HG02763 (cell line): ENCODE data around the gene ANKRD22.
"Not testable (repeated sequence)": the region's sequence is repeated elsewhere in the genome, so short reads cannot be mapped to it uniquely, and the experiment has no call there.

Source experiments
- ATAC-seq: cut with Tn5 transposase; IDR thresholded peaks from one replicate; pipeline ENCODE4 v1.9.1; 2021; ENCODE audit warnings: mild to moderate bottlenecking, moderate library complexity; ENCODE audit not compliant: unreplicated experiment

The ANKRD22 gene

DNA sequence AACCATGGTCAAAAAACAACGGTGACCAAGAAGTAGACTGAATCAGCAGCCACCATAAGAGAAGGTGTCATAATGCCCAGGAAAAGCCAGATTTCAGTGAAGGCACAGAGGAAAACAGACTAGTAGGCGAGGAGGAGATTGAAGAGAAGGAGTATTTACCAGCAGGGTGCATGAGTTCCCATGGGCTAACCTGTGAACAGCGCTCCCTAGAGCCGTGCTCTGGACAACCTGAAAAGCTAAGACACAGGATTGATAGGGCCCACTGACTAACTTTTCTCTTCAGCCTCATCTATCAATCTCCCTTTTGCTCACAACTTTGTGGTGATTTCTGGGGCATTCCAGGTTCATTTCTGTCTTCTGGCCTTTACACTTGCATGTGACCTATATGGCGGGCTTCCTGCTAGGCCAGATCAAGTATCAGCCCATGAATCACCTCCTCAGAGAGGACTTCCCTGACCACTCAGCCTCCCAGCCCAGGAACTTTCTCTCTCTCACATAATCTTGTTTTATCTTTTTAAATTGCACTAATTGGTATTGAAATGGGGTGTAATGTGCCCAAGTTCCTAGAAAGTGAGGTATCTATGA is 12.8 kb downstream of the ANKRD22 start:
- ATAC-seq = no peak

DNA sequence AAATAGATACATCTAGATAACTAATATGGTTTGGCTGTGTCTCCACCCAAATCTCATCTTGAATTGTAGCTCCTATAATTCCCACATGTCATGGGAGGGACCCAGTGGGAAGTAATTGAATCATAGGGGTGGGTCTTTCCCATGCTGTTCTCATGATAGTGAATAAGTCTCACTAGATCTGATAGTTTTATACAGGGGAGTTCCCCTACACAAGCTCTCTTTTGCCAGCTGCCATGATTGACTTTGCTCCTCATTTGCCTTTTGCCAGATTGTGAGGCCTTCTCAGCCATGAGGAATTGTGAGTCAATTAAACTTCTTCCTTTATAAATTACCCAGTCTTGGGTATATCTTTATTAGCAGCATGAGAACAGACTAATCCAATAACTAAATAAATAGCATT is 14.0 kb downstream of the ANKRD22 start:
- not testable (repeated sequence) for ATAC-seq

DNA sequence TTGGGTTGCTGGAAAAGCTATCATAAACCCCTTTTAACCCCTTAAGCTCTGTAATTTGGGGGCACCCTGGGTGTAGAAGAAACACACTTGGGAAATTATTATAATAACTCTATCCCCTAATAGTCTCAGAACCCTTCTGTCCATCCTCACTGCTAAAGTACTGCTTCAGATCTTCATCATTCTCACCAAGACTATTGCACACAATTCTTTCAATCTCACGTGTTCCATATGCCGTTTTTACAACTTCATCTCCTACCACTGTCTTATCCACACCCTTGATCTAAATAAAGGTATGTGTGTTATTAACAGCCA is 15.8 kb downstream of the ANKRD22 start:
- ATAC-seq = no peak

GRCh38 chr10:88835096-88835909 is 16.3 kb downstream of the ANKRD22 start:
- ATAC-seq = peak; percentile 70

DNA sequence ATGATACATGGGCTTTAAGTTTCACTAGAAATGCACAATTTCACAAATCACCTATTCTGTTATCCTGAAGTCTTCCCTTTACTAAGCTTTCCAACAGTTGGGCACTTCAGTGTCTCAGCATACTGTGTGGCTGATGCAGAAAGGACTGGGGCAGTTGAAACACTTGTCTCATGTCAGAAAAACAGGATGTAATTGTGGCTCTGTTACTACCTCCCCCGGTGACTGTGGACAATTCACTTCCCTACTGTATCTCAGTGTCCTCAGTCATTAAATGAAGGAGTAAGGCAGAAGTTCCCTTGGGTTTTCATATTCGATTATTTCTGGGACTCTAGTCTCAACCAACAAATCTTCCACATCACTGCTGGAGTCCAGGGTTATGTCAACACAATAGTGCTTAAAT is 17.9 kb downstream of the ANKRD22 start:
- no peak for ATAC-seq

GRCh38 chr10:88833156-88833555 is 18.5 kb downstream of the ANKRD22 start:
- ATAC-seq = no peak

DNA sequence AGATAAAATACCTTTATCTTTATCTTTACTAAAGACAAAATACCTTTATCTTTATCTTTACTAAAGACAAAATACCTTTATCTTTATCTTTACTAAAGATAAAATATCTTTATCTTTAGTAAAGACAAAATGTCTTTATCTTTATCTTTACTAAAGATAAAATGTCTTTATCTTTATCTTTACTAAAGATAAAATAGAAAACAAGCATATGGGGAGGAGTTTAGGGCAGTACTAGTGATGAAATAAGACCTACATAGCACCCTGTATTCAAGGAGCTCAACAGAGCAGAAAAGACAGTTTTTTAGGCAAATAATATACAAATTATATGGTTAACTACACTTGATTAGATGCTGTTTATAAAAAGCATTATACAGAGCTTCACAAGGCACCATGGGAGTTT is 19.3 kb downstream of the ANKRD22 start:
- ATAC-seq = no peak

DNA sequence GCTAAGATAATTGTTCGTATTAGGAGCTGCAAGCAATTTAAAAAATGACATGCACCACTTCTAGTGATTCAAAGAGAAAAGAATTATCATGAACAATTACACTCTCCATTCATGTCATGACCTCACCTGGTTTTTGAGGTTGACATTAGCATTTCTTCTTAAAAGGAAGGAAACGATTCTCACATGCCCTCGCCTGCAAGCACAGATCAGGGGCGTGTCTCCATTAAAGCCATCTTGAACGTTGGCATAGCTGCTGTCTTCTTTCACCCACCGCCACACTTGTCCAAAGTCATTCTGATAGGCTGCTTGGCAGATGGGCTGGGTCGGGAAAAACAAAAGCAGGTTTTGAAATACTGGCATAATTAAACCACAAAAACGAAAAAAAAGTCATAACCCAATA is 19.9 kb downstream of the ANKRD22 start:
- ATAC-seq = no peak

DNA sequence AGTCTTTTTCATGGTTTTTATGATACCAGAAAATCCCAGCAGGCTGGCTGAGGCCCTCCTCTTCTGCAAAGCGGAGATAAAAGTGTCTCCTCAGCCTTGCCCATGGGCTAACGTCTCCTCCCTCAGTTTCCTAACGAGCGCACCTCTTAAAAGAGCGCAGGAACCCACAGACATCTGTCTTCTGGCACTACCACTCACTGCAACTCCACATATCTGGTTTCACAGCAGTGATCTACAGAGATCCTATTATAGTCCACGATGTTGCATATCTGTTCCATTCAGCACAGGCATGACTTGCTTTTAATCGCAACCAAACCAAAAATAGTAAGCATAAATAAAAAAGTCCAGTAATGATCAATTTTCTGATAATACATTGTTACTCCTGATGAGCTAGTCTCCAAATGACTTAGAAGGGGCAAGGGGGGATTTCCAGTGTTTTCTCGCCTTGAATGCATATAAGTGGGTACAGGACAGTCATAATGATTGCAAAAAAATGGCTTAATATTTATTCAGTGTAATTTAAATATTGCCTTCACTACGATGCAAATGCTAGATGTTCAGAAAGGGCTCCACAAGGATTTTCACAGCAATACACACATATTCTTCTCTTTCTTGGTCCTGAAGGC is 20.9 kb downstream of the ANKRD22 start:
- ATAC-seq = no peak

- ATAC-seq = no peak
Observed at GRCh38 chr10:88828310-88828709, 23.3 kb downstream of the ANKRD22 start.

DNA sequence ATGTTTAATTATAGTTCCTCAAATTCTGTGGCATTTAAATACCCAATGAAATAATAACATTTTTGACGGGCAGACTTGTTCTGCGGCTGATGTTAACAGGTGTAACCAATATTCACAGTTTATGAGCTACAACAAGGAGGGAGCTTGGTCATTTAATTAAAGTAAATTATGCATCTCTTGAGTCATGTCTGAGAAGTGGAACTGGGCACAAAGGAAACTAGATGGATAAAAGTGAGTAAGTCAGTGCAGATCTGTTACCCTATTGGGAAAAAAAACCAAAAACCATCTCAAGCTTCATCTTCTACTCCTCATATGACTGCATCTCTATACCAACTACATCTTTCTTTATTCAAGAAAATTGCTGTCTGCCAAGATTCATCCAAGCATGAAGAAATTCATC is 24.0 kb downstream of the ANKRD22 start:
- no peak for ATAC-seq

DNA sequence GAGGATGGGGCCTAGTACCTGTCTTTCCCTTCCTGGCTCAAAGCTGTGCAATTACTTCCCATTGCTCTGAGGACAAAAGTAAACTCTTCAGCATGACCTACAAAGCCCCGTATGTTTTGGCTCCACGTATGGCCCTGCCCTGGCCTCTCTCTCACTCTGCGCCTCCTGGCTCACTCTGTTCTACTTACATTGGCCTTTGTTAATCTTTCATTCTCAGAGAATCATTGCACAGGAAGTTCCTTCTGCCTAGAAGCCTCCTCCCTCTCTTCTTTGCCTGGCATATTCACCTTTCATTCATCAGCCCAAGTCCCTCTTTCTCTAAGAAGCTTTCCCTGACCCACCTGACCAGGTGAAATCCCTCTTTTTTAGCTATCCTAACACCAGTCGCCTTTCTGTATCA is 25.3 kb downstream of the ANKRD22 start:
- no peak for ATAC-seq

- ATAC-seq = no peak
Observed at GRCh38 chr10:88820748-88821401, 30.8 kb downstream of the ANKRD22 start.

DNA sequence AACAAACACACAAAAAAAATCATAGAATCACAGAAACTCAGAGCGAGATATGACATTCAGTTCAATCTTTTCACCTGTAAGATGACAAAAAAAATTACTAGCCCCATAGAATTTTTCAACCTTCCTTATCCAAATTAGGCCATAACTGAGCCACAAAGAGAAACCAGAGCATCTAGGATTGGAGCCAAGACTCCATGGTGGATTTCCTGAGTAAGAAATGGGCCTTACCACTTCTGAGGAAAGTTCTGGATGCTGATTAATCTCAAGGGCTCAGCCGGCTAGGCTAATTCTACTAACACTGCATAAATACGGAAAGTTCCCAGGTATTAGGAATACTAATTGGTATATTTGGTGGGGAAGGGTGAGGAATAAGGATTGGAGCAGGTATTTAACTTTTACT is 32.4 kb downstream of the ANKRD22 start:
- no peak for ATAC-seq

DNA sequence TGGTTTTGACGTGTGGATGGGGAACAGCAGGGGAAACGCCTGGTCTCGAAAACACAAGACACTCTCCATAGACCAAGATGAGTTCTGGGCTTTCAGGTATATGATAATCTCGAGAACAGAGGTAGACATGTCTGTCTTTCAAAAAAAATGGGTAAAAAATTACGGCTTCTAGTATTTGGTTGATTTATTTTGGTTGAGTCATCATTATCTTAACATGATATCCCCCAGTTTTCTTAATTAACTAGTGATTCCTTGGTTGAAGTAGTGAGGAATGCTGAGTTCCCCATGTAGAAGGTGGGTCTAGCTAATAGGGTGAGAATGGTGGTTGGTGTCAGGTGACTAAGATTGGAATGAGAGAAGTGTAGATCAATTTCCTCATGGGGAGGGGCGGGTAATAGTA is 38.4 kb downstream of the ANKRD22 start:
- ATAC-seq = no peak

DNA sequence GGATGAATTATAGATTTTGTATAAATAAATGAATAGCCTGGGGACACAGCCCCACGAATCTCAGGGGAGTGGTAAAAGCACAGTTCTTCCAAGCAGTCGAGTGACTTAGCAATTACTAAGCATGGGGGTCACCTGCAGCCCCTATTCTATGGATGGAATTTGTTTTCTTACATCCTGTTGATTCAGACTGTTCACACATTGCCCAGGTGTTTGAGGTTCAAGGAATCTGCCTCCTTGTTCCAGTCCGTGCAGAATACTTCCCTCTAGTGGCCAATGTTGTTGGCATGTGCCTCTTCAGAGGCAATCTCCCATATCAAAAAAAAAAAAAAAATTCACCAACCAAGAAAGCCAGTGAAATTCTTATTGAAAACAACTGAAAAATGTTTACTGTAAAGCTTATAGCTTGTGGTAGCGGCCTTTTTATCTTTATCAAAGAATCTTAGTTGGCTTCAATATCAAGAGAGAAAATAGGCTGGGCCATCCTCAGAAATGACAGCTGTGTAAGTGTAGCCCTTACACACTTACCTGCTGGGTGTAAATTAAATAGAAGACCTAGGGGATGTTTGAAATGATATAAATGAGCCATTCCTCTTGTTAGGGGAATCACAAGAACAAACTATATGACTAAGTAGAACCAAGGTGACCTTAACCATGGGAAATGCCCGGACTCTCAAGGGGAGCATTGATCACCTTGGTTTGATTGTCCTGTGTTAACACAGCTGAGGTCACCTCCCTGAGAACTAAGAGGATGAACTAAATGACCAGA is 41.3 kb downstream of the ANKRD22 start:
- no peak for ATAC-seq

DNA sequence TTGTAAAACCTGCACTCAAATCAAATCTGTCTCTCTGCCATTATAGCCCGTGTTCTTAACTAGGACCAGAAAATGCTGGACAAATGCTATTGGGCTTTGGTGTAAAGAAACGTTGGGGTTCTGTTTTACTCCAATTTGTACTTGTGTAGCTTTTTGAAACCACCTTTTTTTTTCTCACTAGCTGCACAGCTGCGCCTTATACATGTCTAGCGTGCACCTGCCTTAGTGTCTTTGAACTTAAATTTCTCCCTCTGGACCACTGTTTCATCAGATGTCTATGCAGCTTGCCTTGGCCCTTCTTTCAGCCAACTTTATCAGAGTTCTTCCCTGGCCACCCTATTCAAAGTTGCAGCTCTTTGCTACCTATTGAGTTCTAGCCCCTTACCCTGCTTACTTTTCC is 42.0 kb downstream of the ANKRD22 start:
- ATAC-seq = no peak

- ATAC-seq = no peak
Observed at GRCh38 chr10:88805924-88806323, 45.7 kb downstream of the ANKRD22 start.

GRCh38 chr10:88805361-88805760 is 46.3 kb downstream of the ANKRD22 start:
- no peak for ATAC-seq

DNA sequence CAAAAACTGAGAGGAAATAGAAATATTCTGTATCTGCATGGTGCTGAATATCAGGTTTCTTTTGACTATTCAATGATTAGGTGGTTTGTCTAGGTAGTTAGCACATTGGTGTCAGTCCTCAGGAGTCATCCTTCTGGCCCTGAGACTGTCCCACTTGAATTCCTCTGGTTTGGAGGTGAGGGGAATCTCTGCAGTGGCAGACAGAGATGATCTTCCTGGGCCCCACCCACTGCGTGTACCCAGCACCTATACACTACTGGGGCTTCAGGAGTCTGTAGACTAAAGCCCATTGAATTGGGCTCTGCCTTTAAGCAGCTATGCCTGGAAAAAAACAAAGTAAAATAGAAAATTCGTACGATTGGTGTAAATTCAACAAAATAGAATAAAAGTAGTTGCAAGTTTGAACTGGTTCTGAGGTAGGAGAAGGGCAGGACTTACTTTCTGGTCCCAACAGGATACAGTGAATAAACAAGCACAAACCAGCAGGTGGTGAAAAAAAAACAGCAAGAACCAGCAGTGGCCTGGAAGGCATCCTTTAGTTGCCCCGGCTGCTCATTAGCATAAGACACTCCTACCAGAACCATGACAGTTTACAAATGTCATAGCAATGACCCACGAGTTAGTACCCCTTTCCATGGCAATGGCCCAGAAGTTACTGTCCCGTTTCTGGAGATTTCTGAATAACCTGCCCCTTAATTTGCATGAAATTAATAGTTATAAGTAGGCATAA is 47.4 kb downstream of the ANKRD22 start:
- ATAC-seq = no peak

- no peak for ATAC-seq
Observed at GRCh38 chr10:88803641-88804040, 48.0 kb downstream of the ANKRD22 start.
